GM12878 (cell line): ENCODE data around the gene INPP4B. TPM values are rescaled to one million over a fixed set of nuclear protein-coding genes. Genes with fewer than 3 reads are reported as not detected.

ENCODE experiments used
- ATAC-seq: fragments of 200-7000 bp; cut with Tn5 transposase; 3 replicates; pipeline ENCODE4 v1.9.1; 2020; ENCODE audit warnings: mild to moderate bottlenecking, moderate library complexity
- BruUV-seq: library from RNA; stranded (reverse); fragments of 400-500 nt; replicated peaks from 2 replicates; lab custom pipeline; 2021; lab: Mats Ljungman, UMichigan
- CTCF ChIA-PET: fragments of 300-600 bp; sonication (Branson Sonifier 250); formaldehyde crosslinking; extraction: SDS; loops from one replicate; lab custom pipeline; 2021; ENCODE audit warnings: inconsistent platforms; lab: Yijun Ruan, JAX
- POLR2A ChIA-PET: fragments of 350-600 bp; formaldehyde crosslinking; extraction: SDS; loops from one replicate; lab custom pipeline; 2021; ENCODE audit warnings: inconsistent platforms; lab: Charles Lee
- RAD21 ChIA-PET: fragments of 300-600 bp; sonication (Branson Sonifier 250); formaldehyde crosslinking; loops from one replicate; lab custom pipeline; 2023; ENCODE audit warnings: antibody characterized with exemption; ENCODE audit not compliant: unreplicated experiment; lab: Charles Lee
- SMC1A ChIA-PET: fragments of 300-600 bp; sonication (Branson Sonifier 250); formaldehyde crosslinking; loops from one replicate; lab custom pipeline; 2023; ENCODE audit not compliant: unreplicated experiment, uncharacterized antibody; lab: Charles Lee
- DNase-seq: peaks from one replicate; pipeline ENCODE4 v3.0.0-alpha.2; 2011; ENCODE audit warnings: low read depth, low spot score
- FAIRE-seq: peaks from 3 replicates; lab custom pipeline; 2011; peaks lifted over from hg19 to GRCh38; lab: Jason Lieb, UNC
- H2AFZ ChIP-seq: 2 replicates; pipeline ENCODE4 v1.6.0; 2011; ENCODE audit warnings: low read depth, low read length, control low read depth; ENCODE audit not compliant: control insufficient read depth
- H3K27ac ChIP-seq: 2 replicates; pipeline ENCODE4 v1.5.1; 2011; ENCODE audit warnings: control low read depth; ENCODE audit not compliant: control insufficient read depth, insufficient read depth
- H3K27me3 ChIP-seq, 2 experiments: replicated peaks in 1 of 2; 2 replicates each; pipeline versions ENCODE4 v1.6.0 to v1.6.1; 2011; ENCODE audit warnings: low read length in 1 of 2; ENCODE audit not compliant: control insufficient read depth in 2 of 2, insufficient read depth in 2 of 2
- H3K36me3 ChIP-seq, 2 experiments: 2 replicates each; pipeline ENCODE4 v1.5.1; 2011; ENCODE audit warnings: low read length in 1 of 2; ENCODE audit not compliant: control insufficient read depth in 2 of 2, insufficient read depth in 2 of 2
- H3K4me1 ChIP-seq: 2 replicates; pipeline ENCODE4 v1.6.1; 2011; ENCODE audit warnings: mild to moderate bottlenecking, low read length, moderate library complexity, mixed read lengths; ENCODE audit not compliant: control insufficient read depth, insufficient read depth
- H3K4me2 ChIP-seq: 2 replicates; pipeline ENCODE4 v1.6.0; 2011; ENCODE audit warnings: control low read depth; ENCODE audit not compliant: control insufficient read depth, insufficient read depth
- H3K4me3 ChIP-seq: fragments of 200-600 bp; sonication (generic); 2 replicates; pipeline ENCODE4 v1.5.1; 2016
- H3K79me2 ChIP-seq: 2 replicates; pipeline ENCODE4 v1.6.0; 2011; ENCODE audit warnings: low read length; ENCODE audit not compliant: control insufficient read depth, insufficient read depth
- H3K9ac ChIP-seq: 2 replicates; pipeline ENCODE4 v1.8.0; 2011; ENCODE audit warnings: low read length, control low read depth, mixed read lengths; ENCODE audit not compliant: control insufficient read depth, insufficient read depth
- H3K9me3 ChIP-seq: replicated peaks from 3 replicates; pipeline ENCODE4 v1.5.1; 2011; ENCODE audit warnings: mild to moderate bottlenecking, low read length; ENCODE audit not compliant: control insufficient read depth, insufficient read depth
- H4K20me1 ChIP-seq: 2 replicates; pipeline ENCODE4 v1.6.0; 2011; ENCODE audit not compliant: control insufficient read depth, insufficient read depth
- CHD1 ChIP-seq: IDR thresholded peaks from 2 replicates; pipeline ENCODE4 v1.6.1; 2012; ENCODE audit warnings: low read depth, low read length, improper control_type of control experiment
- CHD2 ChIP-seq: IDR thresholded peaks from 2 replicates; pipeline ENCODE4 v1.6.1; 2011; ENCODE audit warnings: low read depth, low read length, improper control_type of control experiment, borderline replicate concordance
- DPF2 ChIP-seq: fragments of 450-650 bp; IDR thresholded peaks from 2 replicates; pipeline ENCODE4 v1.6.1; 2017; ENCODE audit warnings: mild to moderate bottlenecking
- ETV6 ChIP-seq, 2 experiments: fragments of 450-650 bp in 1 of 2; IDR thresholded peaks in 1 of 2; conservative IDR thresholded peaks in 1 of 2; 2 replicates each; pipeline ENCODE4 v1.6.1; 2014; ENCODE audit warnings: antibody characterized with exemption in 1 of 2, borderline replicate concordance in 1 of 2, low read depth in 1 of 2, mild to moderate bottlenecking in 1 of 2, moderate library complexity in 1 of 2
- FOXM1 ChIP-seq: IDR thresholded peaks from 2 replicates; pipeline ENCODE4 v1.6.1; 2012; ENCODE audit warnings: low read depth, mild to moderate bottlenecking, inconsistent platforms, low read length, moderate library complexity
- HDAC6 ChIP-seq: fragments of 200-600 bp; sonication (generic); IDR thresholded peaks from one replicate; pipeline ENCODE4 v1.8.0; 2017; ENCODE audit warnings: antibody characterized with exemption; ENCODE audit not compliant: unreplicated experiment
- JUND ChIP-seq: IDR thresholded peaks from 2 replicates; pipeline ENCODE4 v1.6.1; 2012; ENCODE audit warnings: low read depth, mild to moderate bottlenecking, low read length, improper control_type of control experiment, moderate library complexity
- MXI1 ChIP-seq: fragments of 150-350 bp; IDR thresholded peaks from 2 replicates; pipeline ENCODE4 v1.6.1; 2011; ENCODE audit warnings: low read depth, mild to moderate bottlenecking, inconsistent platforms, low read length, improper control_type of control experiment
- RB1 ChIP-seq: fragments of 450-650 bp; formaldehyde crosslinking; IDR thresholded peaks from 2 replicates; pipeline ENCODE4 v1.6.1; 2017; ENCODE audit warnings: mild to moderate bottlenecking, borderline replicate concordance
- RBBP5 ChIP-seq: fragments of 200-600 bp; sonication (generic); conservative IDR thresholded peaks from 2 replicates; pipeline ENCODE4 v1.6.1; 2016
- SMARCA5 ChIP-seq: fragments of 450-650 bp; IDR thresholded peaks from 2 replicates; pipeline ENCODE4 v1.6.1; 2017; ENCODE audit warnings: mild to moderate bottlenecking
- SP1 ChIP-seq: IDR thresholded peaks from one replicate; pipeline ENCODE4 v1.6.1; 2011; ENCODE audit warnings: low read depth, low read length
- SREBF1 ChIP-seq: IDR thresholded peaks from 2 replicates; pipeline ENCODE4 v1.6.1; 2012; ENCODE audit warnings: mild to moderate bottlenecking, low read length
- STAT3 ChIP-seq: IDR thresholded peaks from 2 replicates; pipeline ENCODE4 v1.6.1; 2011; ENCODE audit warnings: low read depth, low read length, improper control_type of control experiment
- SUPT20H ChIP-seq: IDR thresholded peaks from 2 replicates; pipeline ENCODE4 v1.6.1; 2011; ENCODE audit warnings: low read depth, mild to moderate bottlenecking, low read length, moderate library complexity, borderline replicate concordance; ENCODE audit not compliant: control insufficient read depth
- ZNF384 ChIP-seq: IDR thresholded peaks from 2 replicates; pipeline ENCODE4 v1.6.1; 2012; ENCODE audit warnings: low read depth, mild to moderate bottlenecking, low read length, improper control_type of control experiment, borderline replicate concordance
- WGBS: methylation state at CpG from one replicate; pipeline ENCODE4 v1.1.6; 2016; ENCODE audit warnings: low lambda C conversion rate; ENCODE audit not compliant: insufficient replicate concordance, insufficient coverage; ENCODE audit errors: missing lambda C conversion rate; 5-methylcytosine and 5-hydroxymethylcytosine counted together
- in situ Hi-C: fragments of 300-500 bp; cut with MboI; formaldehyde crosslinking; loops from 9 replicates; pipeline ENCODE4 v1.14.3; 2018; ENCODE audit warnings: mixed read lengths
- intact Hi-C: fragments of 100-400 bp; cut with micrococcal nuclease; formaldehyde crosslinking; loops from one replicate; pipeline ENCODE4 v1.14.2; 2022; ENCODE audit not compliant: unreplicated experiment
- polyA plus RNA-seq, 11 experiments: library from polyadenylated mRNA; depleted of rRNA in 4 of 11; unstranded in 6 of 11; stranded (reverse) in 5 of 11; fragments of >200 nt; fragmentation: Nextera tagmentation in 4 of 11; fragmentation: Illumina TruSeq in 1 of 11; extraction: Ambion mirVana in 4 of 11; extraction: Trizol in 1 of 11; gene quantifications; 1 replicate in 1 of 11; 2 replicates in 10 of 11; pipeline versions ENCODE4 v1.2.1 to v1.2.3, GENCODE V29; 2011 to 2016; ENCODE audit warnings: inconsistent platforms in 2 of 11, missing spikeins in 2 of 11, low read depth in 1 of 11
- total RNA-seq, 4 experiments: library from RNA; depleted of rRNA in 3 of 4; stranded (reverse); fragments of >200 nt in 3 of 4; fragmentation: Illumina TruSeq in 1 of 4; extraction: Trizol in 1 of 4; gene quantifications; 2 replicates each; pipeline versions ENCODE4 v1.2.1 to v1.2.3, GENCODE V29; 2013 to 2021
- TF ChIP-seq, protein P1 (sequence below): fragments of 450-650 bp; IDR thresholded peaks from 2 replicates; pipeline ENCODE4 v1.6.1; 2018; ENCODE audit warnings: mild to moderate bottlenecking, low read depth, moderate library complexity; ENCODE audit not compliant: partially characterized antibody
- TF ChIP-seq, protein P2 (sequence below): fragments of 450-650 bp; IDR thresholded peaks from 2 replicates; pipeline ENCODE4 v1.6.1; 2018; ENCODE audit warnings: borderline replicate concordance, mild to moderate bottlenecking; ENCODE audit not compliant: partially characterized antibody
- TF ChIP-seq, protein P3 (sequence below): IDR thresholded peaks from 2 replicates; pipeline ENCODE4 v1.6.1; 2012; ENCODE audit warnings: low read length, inconsistent platforms

Gene INPP4B
- total and polyA plus RNA-seq, 10 of the 15 experiments (the other 5 are each of a cell fraction or from before 2014, with no cell fraction given): 0.53 to 11.2 (median 0.95) TPM

DNA sequence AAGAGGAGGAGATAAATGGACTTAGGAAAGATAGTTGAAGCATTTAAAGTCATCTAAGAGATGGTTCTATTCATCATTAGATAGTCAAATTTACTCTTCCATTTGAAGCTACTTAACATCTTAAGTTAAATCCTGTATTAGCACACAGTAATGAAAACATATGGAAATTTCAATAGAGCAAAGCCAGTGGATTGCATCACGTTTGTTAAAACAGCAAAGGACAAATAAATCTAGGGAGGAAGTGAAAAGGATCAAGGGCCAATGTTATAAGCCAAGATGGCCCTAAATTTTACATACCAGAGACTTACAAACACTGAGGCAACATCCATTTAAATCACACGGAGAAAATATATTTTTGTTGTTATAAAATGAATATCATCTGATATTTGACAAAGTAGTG is 602.8 kb downstream of the INPP4B start:
- Histone ChIP-seq H3K27me3 (no peaks in the 10 kb centered on the region), H2AFZ (no peak overlapping the region)
- FAIRE-seq (no peak), DNase-seq (no peak)
- RAD21 ChIA-PET: no interaction called here
- in situ Hi-C loops: no loop called here
- TF ChIP-seq HDAC6 (no peak), ZNF384 (no peak), RBBP5 (no peak), SREBF1 (no peak), SUPT20H (no peak), JUND (no peak), FOXM1 (no peak), CHD2 (no peak), SMARCA5 (no peak), SP1 (no peak), CHD1 (no peak), DPF2 (no peak), RB1 (no peak), STAT3 (no peak), ETV6 (conservative IDR thresholded peaks at IDR 0.05 in 1 of 2, IDR thresholded peaks at IDR 0.05 in 1 of 2; ENCODE audit: borderline replicate concordance in 1 of 2, low read depth in 1 of 2) (no peak), MXI1 (no peak)
- TF ChIP-seq, protein P1, sequence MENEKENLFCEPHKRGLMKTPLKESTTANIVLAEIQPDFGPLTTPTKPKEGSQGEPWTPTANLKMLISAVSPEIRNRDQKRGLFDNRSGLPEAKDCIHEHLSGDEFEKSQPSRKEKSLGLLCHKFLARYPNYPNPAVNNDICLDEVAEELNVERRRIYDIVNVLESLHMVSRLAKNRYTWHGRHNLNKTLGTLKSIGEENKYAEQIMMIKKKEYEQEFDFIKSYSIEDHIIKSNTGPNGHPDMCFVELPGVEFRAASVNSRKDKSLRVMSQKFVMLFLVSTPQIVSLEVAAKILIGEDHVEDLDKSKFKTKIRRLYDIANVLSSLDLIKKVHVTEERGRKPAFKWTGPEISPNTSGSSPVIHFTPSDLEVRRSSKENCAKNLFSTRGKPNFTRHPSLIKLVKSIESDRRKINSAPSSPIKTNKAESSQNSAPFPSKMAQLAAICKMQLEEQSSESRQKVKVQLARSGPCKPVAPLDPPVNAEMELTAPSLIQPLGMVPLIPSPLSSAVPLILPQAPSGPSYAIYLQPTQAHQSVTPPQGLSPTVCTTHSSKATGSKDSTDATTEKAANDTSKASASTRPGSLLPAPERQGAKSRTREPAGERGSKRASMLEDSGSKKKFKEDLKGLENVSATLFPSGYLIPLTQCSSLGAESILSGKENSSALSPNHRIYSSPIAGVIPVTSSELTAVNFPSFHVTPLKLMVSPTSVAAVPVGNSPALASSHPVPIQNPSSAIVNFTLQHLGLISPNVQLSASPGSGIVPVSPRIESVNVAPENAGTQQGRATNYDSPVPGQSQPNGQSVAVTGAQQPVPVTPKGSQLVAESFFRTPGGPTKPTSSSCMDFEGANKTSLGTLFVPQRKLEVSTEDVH: no peak
- TF ChIP-seq, protein P2, sequence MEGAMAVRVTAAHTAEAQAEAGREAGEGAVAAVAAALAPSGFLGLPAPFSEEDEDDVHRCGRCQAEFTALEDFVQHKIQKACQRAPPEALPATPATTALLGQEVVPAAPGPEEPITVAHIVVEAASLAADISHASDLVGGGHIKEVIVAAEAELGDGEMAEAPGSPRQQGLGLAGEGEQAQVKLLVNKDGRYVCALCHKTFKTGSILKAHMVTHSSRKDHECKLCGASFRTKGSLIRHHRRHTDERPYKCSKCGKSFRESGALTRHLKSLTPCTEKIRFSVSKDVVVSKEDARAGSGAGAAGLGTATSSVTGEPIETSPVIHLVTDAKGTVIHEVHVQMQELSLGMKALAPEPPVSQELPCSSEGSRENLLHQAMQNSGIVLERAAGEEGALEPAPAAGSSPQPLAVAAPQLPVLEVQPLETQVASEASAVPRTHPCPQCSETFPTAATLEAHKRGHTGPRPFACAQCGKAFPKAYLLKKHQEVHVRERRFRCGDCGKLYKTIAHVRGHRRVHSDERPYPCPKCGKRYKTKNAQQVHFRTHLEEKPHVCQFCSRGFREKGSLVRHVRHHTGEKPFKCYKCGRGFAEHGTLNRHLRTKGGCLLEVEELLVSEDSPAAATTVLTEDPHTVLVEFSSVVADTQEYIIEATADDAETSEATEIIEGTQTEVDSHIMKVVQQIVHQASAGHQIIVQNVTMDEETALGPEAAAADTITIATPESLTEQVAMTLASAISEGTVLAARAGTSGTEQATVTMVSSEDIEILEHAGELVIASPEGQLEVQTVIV: no peak
- TF ChIP-seq, protein P3, sequence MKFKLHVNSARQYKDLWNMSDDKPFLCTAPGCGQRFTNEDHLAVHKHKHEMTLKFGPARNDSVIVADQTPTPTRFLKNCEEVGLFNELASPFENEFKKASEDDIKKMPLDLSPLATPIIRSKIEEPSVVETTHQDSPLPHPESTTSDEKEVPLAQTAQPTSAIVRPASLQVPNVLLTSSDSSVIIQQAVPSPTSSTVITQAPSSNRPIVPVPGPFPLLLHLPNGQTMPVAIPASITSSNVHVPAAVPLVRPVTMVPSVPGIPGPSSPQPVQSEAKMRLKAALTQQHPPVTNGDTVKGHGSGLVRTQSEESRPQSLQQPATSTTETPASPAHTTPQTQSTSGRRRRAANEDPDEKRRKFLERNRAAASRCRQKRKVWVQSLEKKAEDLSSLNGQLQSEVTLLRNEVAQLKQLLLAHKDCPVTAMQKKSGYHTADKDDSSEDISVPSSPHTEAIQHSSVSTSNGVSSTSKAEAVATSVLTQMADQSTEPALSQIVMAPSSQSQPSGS: no peak
- TF ChIP-seq, all 136 proteins: peak for 0
- POLR2A ChIA-PET: interaction anchor here (0.6 kb wide), 1 partner anchor 165 kb away, joined by 3 read pairs; no protein-coding TSS in a partner anchor
- no peak overlapping the region for H3K9ac ChIP-seq
- no peak for ATAC-seq
- no peaks in the 10 kb centered on the region for H3K36me3 ChIP-seq
- no peaks in the 10 kb centered on the region for H3K9me3 ChIP-seq
- BruUV-seq: no TSS peak
- H4K20me1 ChIP-seq: no peaks in the 10 kb centered on the region
- WGBS: 25% methylated on average over 2 of the region's 2 CpGs
- intact Hi-C loops: no loop called here
- no peak overlapping the region for H3K27ac ChIP-seq
- SMC1A ChIA-PET: interaction anchor here (1.2 to 1.4 kb wide), 2 partner anchors 9 to 19 kb away, joined by 3 read pairs; no protein-coding TSS in a partner anchor
- no peak overlapping the region for H3K4me2 ChIP-seq
- no peaks in the 10 kb centered on the region for H3K4me1 ChIP-seq
- CTCF ChIA-PET: no interaction called here
- no peaks in the 10 kb centered on the region for H3K79me2 ChIP-seq
- H3K4me3 ChIP-seq: no peak overlapping the region
